GM12891 (cell line): ENCODE data around the gene PIP4K2A.
A peak's percentile ranks its signal among the peaks of the same experiment; 100 is the strongest.
"Not testable (repeated sequence)": the region's sequence is repeated elsewhere in the genome, so short reads cannot be mapped to it uniquely, and the experiment has no call there.

Source experiments
- DNase-seq: peaks from one replicate; pipeline ENCODE4 v3.0.0; 2011; ENCODE audit warnings: low spot score; ENCODE audit not compliant: insufficient read length
- FAIRE-seq: peaks from 2 replicates; lab custom pipeline; 2011; peaks lifted over from hg19 to GRCh38; lab: Jason Lieb, UNC
- PAX5 ChIP-seq: IDR thresholded peaks from 2 replicates; pipeline ENCODE4 v1.6.1; 2011; ENCODE audit warnings: low read length, moderate library complexity, mild to moderate bottlenecking; ENCODE audit not compliant: insufficient read depth, severe bottlenecking
- POLR2A ChIP-seq: IDR thresholded peaks from 2 replicates; pipeline ENCODE4 v1.6.1; 2011; ENCODE audit warnings: low read depth, low read length, control low read depth
- POLR2AphosphoS5 ChIP-seq: IDR thresholded peaks from 2 replicates; pipeline ENCODE4 v1.6.1; 2011; ENCODE audit warnings: low read depth, low read length, control low read depth
- POU2F2 ChIP-seq: IDR thresholded peaks from 2 replicates; pipeline ENCODE4 v1.6.1; 2011; ENCODE audit warnings: low read depth, mild to moderate bottlenecking, control low read depth, low read length, moderate library complexity
- SPI1 ChIP-seq: IDR thresholded peaks from 2 replicates; pipeline ENCODE4 v1.6.1; 2011; ENCODE audit warnings: low read depth, low read length, control low read depth
- TAF1 ChIP-seq: IDR thresholded peaks from 2 replicates; pipeline ENCODE4 v1.6.1; 2011; ENCODE audit warnings: low read depth, low read length, control low read depth

PIP4K2A gene

DNA sequence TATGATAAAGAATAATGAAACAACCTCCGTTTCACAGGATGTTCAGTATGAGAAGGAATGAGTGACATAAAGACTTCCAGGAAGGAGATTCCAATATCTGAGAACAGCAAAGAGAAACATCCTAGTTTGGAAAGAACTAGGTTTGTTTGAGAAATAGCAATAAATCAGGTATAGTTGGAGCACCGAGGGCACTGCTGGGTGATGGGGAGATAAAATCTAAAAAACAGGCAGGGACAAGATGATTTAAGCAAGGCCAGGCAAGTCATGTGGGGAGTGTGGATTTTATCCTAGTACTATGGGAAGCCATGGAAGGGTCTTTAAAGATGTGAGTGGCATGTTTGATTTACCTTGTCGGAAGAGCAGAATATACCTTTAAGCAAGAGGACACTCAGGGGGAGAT lies 199.4 kb downstream of the PIP4K2A start:
- TF ChIP-seq TAF1 (no peak), POLR2A (no peak), POU2F2 (no peak), POLR2AphosphoS5 (no peak), SPI1 (no peak), PAX5 (no peak)
- FAIRE-seq (no peak), DNase-seq (no peak)

DNA sequence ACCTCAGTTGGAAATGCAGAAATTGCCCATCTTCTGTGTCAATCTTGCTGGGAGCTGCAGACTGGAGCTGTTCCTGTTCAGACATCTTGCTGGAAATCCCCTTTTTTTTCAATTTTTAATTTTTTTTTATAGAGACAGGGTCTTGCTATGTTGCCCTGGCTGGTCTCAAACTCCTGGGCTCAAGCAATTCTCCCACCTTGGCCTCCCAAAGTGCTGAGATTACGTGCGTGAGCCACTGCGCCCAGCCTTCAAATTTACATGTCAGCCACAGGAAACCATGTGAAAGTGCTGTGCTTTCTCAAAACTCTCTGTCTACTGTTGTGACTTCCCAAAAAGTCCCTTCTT lies 200.0 kb downstream of the PIP4K2A start:
- FAIRE-seq, DNase-seq: not testable (repeated sequence)

DNA sequence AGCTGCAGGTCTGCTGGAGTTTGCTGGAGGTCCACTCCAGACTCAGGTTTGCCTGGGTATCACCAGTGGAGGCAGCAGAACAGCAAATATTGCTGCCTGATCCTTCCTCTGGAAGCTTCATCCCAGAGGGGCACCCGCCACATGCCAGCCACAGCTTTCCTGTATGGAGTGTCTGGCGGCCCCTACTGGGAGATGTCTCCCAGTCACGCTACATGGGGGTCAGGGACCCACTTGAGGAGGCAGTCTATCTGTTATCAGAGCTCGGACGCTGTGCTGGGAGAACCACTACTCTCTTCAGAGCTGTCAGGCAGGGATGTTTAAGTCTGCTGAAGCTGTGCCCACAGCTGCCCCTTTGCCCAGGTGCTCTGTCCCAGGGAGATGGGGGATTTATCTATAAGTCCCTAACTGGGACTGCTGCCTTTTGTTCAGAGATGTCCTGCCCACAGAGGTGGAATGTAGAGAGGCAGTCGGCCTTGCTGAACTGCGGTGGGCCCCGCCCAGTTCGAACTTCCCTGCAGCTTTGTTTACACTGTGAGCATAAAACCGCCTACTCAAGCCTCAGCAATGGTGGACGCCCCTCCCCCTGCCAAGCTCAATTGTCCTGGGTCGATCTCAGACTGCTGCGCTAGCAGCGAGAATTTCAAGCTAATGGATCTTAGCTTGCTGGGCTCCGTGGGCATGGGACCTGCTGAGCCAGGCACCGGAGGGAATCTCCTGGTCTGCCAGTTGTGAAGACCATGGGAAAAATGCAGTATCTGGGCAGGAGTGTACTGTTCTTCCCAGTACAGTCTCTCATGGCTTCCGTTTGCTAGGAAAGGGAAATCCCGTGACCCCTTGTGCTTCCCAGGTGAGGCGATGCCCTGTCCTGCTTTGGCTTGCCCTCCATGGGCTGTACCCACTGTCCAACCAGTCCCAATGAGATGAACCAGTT lies 200.6 kb downstream of the PIP4K2A start:
- not testable (repeated sequence) for DNase-seq, FAIRE-seq

DNA sequence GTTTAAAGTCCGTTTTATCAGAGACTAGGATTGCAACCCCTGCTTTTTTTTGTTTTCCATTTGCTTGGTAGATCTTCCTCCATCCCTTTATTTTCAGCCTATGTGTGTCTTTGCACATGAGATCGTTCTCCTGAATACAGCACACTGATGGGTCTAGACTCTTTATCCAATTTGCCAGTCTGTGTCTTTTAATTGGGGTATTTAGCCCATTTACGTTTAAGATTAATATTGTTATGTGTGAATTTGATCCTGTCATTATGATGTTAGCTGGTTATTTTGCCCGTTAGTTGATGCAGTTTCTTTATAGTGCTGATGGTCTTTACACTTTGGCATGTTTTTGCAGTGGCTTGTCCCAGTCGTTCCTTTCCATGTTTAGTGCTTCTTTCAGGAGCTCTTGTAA lies 202.4 kb downstream of the PIP4K2A start:
- not testable (repeated sequence) for FAIRE-seq, DNase-seq

DNA sequence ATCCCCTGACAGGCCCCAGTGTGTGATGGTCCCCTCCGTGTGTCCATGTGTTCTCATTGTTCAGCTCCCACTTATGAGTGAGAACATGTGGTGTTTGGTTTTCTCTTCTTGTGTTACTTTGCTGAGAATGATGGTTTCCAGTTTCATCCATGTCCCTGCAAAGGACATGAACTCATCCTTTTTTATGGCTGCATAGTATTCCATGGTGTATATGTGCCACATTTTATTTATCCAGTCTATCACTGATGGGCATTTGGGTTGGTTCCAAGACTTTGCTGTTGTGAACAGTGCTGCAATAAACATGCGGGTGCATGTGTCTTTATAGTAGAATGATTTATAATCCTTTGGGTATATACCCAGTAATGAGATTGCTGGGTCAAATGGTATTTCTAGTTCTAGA lies 206.2 kb downstream of the PIP4K2A start:
- not testable (repeated sequence) for FAIRE-seq, DNase-seq

DNA sequence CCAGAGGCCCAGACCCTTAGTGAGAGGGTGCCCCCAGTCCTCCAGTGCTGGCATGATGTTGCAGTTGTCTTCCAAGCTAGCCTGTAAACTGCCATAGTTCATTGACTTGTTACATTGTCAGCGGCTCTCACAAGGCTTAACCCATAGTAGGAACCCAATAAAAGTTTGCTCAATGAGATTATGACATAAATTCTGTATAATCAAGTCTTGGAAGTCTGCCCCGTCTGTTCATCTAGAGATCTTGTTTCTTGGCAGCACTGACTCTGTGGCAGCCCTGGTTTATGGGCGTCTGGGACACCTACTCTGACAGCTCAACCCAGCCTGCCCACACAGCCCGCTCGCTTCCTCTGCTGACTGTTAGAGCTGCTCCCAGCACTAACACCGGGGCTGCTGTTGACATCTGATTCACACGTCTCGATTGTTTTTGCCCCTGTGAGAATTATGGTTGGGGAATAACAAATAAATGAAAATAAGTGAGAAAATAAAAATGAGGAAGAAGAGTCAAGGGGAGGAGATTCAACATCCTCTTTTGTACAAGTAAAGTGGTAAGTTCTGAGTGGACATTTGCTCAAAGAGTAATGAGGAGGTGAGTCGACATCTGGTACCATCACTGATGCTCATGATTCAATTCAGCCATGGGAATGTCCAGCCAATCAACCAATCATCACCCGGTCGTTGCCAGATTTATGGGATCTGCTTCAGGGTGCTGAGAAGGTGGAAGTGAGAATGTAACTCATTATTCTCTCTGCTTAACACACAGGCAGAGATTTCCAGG lies 208.3 kb downstream of the PIP4K2A start:
- TF ChIP-seq TAF1 (no peak), POLR2AphosphoS5 (no peak), SPI1 (peak; percentile 39; the same call in 1 of the 2 replicates), POLR2A (no peak), PAX5 (no peak), POU2F2 (no peak)
- DNase-seq = no peak
- peak; percentile 77 for FAIRE-seq

DNA sequence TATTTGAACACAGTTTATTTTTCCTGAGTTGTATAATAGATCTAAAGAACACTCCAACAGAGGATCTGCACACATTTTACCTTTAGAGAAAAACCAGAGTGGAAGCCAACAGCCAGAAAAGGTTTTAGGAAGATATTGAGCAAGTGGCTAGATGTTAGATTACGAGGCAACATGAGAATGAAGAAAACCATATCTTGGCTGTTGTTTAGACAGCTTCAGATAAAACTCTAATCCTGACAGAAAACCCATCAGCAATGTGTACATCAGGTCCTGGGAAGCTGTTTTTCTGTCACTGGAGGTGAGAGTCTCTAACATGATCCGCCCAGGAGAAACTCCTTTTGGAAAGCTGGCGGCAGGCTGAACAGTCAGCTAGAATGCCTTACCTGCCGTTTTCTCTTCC lies 209.6 kb downstream of the PIP4K2A start:
- TF ChIP-seq POLR2A = no peak
- TF ChIP-seq SPI1 = no peak
- no peak for TF ChIP-seq POU2F2
- no peak for TF ChIP-seq PAX5
- TF ChIP-seq POLR2AphosphoS5 = no peak
- no peak for TF ChIP-seq TAF1
- FAIRE-seq = no peak
- DNase-seq = no peak

DNA sequence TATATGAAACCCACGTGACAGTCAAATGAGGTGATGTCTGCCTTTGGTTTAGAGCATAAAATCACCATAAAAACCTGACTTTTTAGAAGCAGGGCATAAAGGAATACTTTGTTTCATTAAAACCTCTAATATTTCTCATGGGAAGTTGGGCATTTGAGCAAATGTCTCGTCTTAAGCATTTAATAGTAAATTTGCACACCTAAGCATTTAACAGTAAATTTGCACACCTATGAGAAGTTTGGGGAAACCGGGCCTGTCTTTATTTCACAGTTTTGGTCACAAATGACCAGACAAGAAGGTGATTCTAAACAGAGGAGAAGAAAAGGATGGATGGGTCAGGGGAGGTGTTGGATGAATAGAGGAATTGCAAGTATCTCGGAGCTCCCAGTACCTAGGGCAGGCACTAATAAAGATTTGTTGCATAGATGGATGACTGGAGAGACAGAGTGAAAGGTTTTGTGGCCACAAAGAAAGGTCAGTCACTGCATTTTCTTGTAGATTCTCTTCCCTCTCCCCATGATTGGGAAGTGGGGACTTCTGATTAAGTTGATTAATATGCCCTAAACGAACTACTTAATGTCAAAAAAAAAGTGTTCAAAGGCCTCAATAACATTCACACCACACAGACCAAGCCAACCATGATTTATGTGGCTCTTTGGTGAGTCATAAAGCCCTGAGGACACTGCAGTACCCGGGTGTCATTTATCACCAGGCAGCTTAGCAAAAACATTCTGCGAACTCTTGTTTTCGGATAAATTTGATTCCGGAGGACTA lies 210.9 kb downstream of the PIP4K2A start:
- no peak for TF ChIP-seq TAF1
- no peak for TF ChIP-seq PAX5
- no peak for TF ChIP-seq POU2F2
- no peak for DNase-seq
- FAIRE-seq = no peak

DNA sequence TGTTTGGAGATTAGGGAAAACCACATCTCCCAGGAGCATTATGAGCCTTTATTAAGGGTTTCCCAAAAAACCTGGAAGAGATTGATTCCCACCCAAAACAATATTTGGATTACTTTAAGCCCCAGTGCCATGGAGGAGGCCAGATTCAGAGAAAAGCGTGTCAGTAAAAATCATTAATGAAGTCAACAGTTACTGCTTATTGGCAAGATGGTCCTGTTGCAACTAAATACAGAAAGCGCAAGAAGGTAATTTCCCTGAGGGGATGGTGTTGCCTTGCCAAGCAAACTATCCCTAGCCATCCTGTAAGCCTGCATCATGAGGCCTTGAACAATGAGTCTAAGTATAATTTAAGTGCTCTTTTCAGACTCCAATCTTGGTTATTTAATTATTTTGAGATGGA lies 212.5 kb downstream of the PIP4K2A start:
- TF ChIP-seq PAX5 (no peak), POLR2A (no peak), SPI1 (no peak), POU2F2 (no peak), POLR2AphosphoS5 (no peak), TAF1 (no peak)
- no peak for FAIRE-seq
- DNase-seq = no peak

DNA sequence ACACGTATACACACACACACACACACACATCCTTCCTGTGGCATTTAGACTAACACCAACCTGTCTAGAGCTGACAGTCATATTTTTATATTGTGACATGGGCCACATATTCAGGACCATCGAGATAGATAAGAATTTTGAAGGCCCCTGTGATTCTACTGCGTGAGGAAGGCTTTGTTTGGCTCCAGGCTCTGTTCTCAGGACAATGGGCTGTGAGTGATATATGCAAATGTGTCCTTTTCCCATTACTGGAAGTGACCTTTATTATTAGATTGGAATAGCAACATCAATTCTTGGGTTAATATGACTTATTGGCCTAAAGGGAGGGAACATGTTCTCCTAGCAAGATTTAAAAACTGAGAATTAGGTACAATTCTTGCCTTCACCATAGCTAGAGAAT lies 213.0 kb downstream of the PIP4K2A start:
- FAIRE-seq (no peak), DNase-seq (no peak)
- TF ChIP-seq TAF1 = no peak
- no peak for TF ChIP-seq POU2F2
- TF ChIP-seq SPI1 = no peak
- no peak for TF ChIP-seq POLR2AphosphoS5
- no peak for TF ChIP-seq POLR2A
- TF ChIP-seq PAX5 = no peak

DNA sequence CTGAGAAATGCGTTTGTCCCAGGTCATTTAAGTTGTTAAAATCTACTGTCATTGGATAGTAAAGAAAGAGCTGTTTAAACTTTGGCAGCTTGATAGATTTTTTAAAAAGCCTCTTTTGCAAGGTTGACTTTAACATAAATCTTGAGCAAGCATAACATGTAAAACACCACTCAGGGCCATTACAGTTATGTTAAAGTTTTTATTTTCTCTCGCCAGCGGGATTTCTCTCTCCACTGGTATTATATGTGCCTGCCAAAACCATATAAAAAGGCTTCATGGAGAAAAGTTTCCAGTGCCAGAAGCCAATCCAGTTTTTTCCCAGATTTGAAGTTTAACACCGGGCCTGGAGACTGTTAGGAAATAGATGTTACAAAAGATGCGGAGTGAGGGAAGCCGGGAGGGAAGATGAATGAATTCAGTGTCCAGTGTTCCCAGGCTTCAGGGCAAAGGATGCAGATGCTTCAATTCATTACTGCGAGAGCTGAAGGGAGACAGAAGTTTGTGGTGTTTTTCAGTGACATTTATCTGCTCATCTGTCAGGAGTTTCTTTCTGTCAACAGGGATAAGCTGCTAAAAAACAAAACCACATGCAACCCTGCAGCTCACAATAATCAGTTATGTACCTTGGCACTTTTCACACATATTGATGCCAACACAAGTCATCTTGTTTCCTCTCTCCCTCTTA lies 213.6 kb downstream of the PIP4K2A start:
- no peak for DNase-seq
- TF ChIP-seq POLR2AphosphoS5 = no peak
- no peak for TF ChIP-seq POLR2A
- no peak for TF ChIP-seq TAF1
- no peak for TF ChIP-seq POU2F2
- TF ChIP-seq SPI1 = no peak
- no peak for TF ChIP-seq PAX5
- FAIRE-seq = no peak

DNA sequence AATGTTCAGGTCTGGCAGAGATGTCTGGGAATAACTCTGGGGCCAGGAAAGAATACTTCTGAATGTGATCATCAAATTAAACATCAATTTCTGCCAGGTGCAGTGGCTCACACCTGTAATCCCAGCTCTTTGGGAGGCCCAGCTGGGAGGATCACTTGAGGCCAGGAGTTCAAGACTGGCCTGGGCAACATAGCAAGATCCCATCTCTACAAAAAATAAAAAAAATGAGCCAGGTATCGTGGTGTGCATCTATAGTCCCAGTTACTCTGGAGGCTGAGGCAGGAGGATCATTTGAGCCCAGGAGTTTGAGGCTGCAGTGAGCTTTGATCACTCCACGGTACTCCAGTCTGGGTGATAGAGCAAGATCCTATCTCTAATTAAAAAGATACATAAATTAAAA lies 214.4 kb downstream of the PIP4K2A start:
- DNase-seq, FAIRE-seq: not testable (repeated sequence)
